GM10248 (cell line): ENCODE measurements around the gene PUM2.

Experiments used
- CTCF ChIA-PET: fragments of 300-600 bp; sonication (Branson Sonifier 250); formaldehyde crosslinking; extraction: SDS; loops from one replicate; lab custom pipeline; 2021; ENCODE audit warnings: antibody characterized with exemption; lab: Yijun Ruan, JAX
- POLR2A ChIA-PET: fragments of 350-650 bp; sonication (Branson Sonifier 250); formaldehyde crosslinking; extraction: SDS; loops from one replicate; lab custom pipeline; 2020; ENCODE audit warnings: antibody characterized with exemption; lab: Yijun Ruan, JAX
- DNase-seq: peaks from one replicate; pipeline ENCODE4 v3.0.0; 2012; ENCODE audit errors: extremely low spot score
- CTCF ChIP-seq: IDR thresholded peaks from 2 replicates; pipeline ENCODE4 v1.5.1; 2012; ENCODE audit warnings: mild to moderate bottlenecking, low read depth; ENCODE audit errors: extremely low read depth, missing control alignments, control extremely low read depth

Gene PUM2

GRCh38 chr2:20393986-20394385 is 43.3 kb upstream of the PUM2 start:
- no peak for TF ChIP-seq CTCF
- no peak for DNase-seq
- CTCF ChIA-PET, result interaction anchor here (1.0 kb wide), 1 partner anchor 8 kb away, joined by 3 read pairs; no protein-coding TSS in a partner anchor
- POLR2A ChIA-PET, result no interaction called here

- ChIA-PET CTCF (interaction anchor here (0.8 to 1.7 kb wide), 4 partner anchors 8 to 19 kb away, joined by 3 to 6 read pairs (median 4); no protein-coding TSS in a partner anchor), POLR2A (no interaction called here)
- TF ChIP-seq CTCF, result no peak
- no peak for DNase-seq
Observed at GRCh38 chr2:20391951-20392699, 41.5 kb upstream of the PUM2 start.

GRCh38 chr2:20390524-20391123 is 40.0 kb upstream of the PUM2 start:
- no peak for TF ChIP-seq CTCF
- ChIA-PET CTCF (interaction anchor here (1.4 kb wide), 1 partner anchor 9 kb away, joined by 3 read pairs; no protein-coding TSS in a partner anchor), POLR2A (interaction anchor here (1.1 kb wide), 1 partner anchor 56 kb away, joined by 3 read pairs; no protein-coding TSS in a partner anchor)
- no peak for DNase-seq

- no peak for DNase-seq
- ChIA-PET CTCF (interaction anchor here (1.4 to 4.6 kb wide), 4 partner anchors 26 to 266 kb away, joined by 3 to 12 read pairs (median 4); partner anchors contain the start of gene HS1BP3), POLR2A (no interaction called here)
- no peak for TF ChIP-seq CTCF
Observed at GRCh38 chr2:20384953-20385352, 34.3 kb upstream of the PUM2 start.

- POLR2A ChIA-PET, result no interaction called here
- TF ChIP-seq CTCF, result no peak
- DNase-seq, result no peak
- CTCF ChIA-PET, result interaction anchor here (0.7 to 6.6 kb wide), 9 partner anchors 8 to 268 kb away, joined by 3 to 49 read pairs (median 4); partner anchors contain the start of gene HS1BP3
Observed at GRCh38 chr2:20382965-20383810, 32.5 kb upstream of the PUM2 start.

GRCh38 chr2:20381457-20381856 is 30.8 kb upstream of the PUM2 start:
- TF ChIP-seq CTCF, result no peak
- ChIA-PET POLR2A (interaction anchor here (1.0 kb wide), 1 partner anchor 65 kb away, joined by 3 read pairs; the partner anchor contains the start of gene RHOB), CTCF (interaction anchor here (1.2 to 6.6 kb wide), 5 partner anchors 10 to 269 kb away, joined by 3 to 49 read pairs (median 7); partner anchors contain the start of gene HS1BP3)
- DNase-seq, result no peak
